ENCODE measurements around the gene ZNF672. TPM values are rescaled to one million over a fixed set of nuclear protein-coding genes. Genes with fewer than 3 reads are reported as not detected.
"Not testable (repeated sequence)": the region's sequence is repeated elsewhere in the genome, so short reads cannot be mapped to it uniquely, and the experiment has no call there.

Gene ZNF672
- polyA plus RNA-seq, 1 donor (not counting 4 experiments of a cell fraction or from before 2014, with no cell fraction given): 12.6 TPM

GRCh38 chr1:248873993-248874533 lies 36.0 kb downstream of the ZNF672 start:
- FAIRE-seq (peak; percentile 63), DNase-seq (ENCODE audit: low read depth, low spot score) (peak; percentile 64)
- Histone ChIP-seq H2AFZ (ENCODE audit: control insufficient read depth, low read length) (no peak overlapping the region), H4K20me1 (ENCODE audit: control insufficient read depth, extremely low read depth, insufficient read depth, low read length) (no peaks in the 10 kb centered on the region), H3K27me3 (ENCODE audit: control insufficient read depth, extremely low read depth, insufficient read depth, low read length) (no peaks in the 10 kb centered on the region), H3K27ac (ENCODE audit: control insufficient read depth, insufficient read depth, low read length) (peak overlapping the region; percentile 58), H3K4me1 (ENCODE audit: control insufficient read depth, extremely low read depth, insufficient read depth, low read length) (peaks cover 4% of the 10 kb centered on the region), H3K4me2 (ENCODE audit: control insufficient read depth, extremely low read depth, insufficient read depth, low read depth, low read length) (peak overlapping the region; percentile 75), H3K36me3 (ENCODE audit: control insufficient read depth in 2 of 2, extremely low read depth in 1 of 2, insufficient read depth in 2 of 2, low read length in 2 of 2) (no peaks in the 10 kb centered on the region), H3K4me3 (ENCODE audit: control insufficient read depth in 2 of 3, extremely low read depth in 1 of 3, insufficient read depth in 2 of 3, low read depth in 1 of 3, low read length in 3 of 3) (peak overlapping the region; percentile 37 to 84 (median 82)), H3K9me1 (ENCODE audit: control insufficient read depth, extremely low read depth, insufficient read depth, low read length) (no peaks in the 10 kb centered on the region), H3K79me2 (ENCODE audit: control insufficient read depth, insufficient read depth, low read length) (no peaks in the 10 kb centered on the region), H3K9me3 (ENCODE audit: control insufficient read depth, low read depth, low read length) (no peaks in the 10 kb centered on the region), H3K9ac (ENCODE audit: control insufficient read depth, extremely low read depth, insufficient read depth, low read length) (peak overlapping the region; percentile 69)
- dilution Hi-C loops (cut with MboI; ENCODE audit: extremely low pct_ligation_motif_present, low sequenced_read_pairs): no loop called here
- TF ChIP-seq CTCF (optimal IDR thresholded peaks at IDR 0.05 in 1 of 3, IDR thresholded peaks at IDR 0.05 in 1 of 3, conservative IDR thresholded peaks at IDR 0.05 in 1 of 3; ENCODE audit: extremely low read depth in 1 of 3, insufficient read depth in 2 of 3, low read length in 3 of 3) (no peak), EZH2 (IDR thresholded peaks at IDR 0.05; ENCODE audit: low read length) (no peak)

GRCh38 chr1:248881261-248881660 lies 43.2 kb downstream of the ZNF672 start:
- Histone ChIP-seq H3K9ac (ENCODE audit: control insufficient read depth, extremely low read depth, insufficient read depth, low read length) (no peak overlapping the region), H2AFZ (ENCODE audit: control insufficient read depth, low read length) (no peak overlapping the region), H3K4me2 (ENCODE audit: control insufficient read depth, extremely low read depth, insufficient read depth, low read depth, low read length) (no peak overlapping the region), H3K4me1 (ENCODE audit: control insufficient read depth, extremely low read depth, insufficient read depth, low read length) (no peaks in the 10 kb centered on the region), H3K9me3 (ENCODE audit: control insufficient read depth, low read depth, low read length) (no peaks in the 10 kb centered on the region), H3K79me2 (ENCODE audit: control insufficient read depth, insufficient read depth, low read length) (no peaks in the 10 kb centered on the region), H3K27ac (ENCODE audit: control insufficient read depth, insufficient read depth, low read length) (no peak overlapping the region), H4K20me1 (ENCODE audit: control insufficient read depth, extremely low read depth, insufficient read depth, low read length) (no peaks in the 10 kb centered on the region), H3K4me3 (ENCODE audit: control insufficient read depth in 2 of 3, extremely low read depth in 1 of 3, insufficient read depth in 2 of 3, low read depth in 1 of 3, low read length in 3 of 3) (no peak overlapping the region), H3K9me1 (ENCODE audit: control insufficient read depth, extremely low read depth, insufficient read depth, low read length) (no peaks in the 10 kb centered on the region), H3K36me3 (ENCODE audit: control insufficient read depth in 2 of 2, extremely low read depth in 1 of 2, insufficient read depth in 2 of 2, low read length in 2 of 2) (no peaks in the 10 kb centered on the region), H3K27me3 (ENCODE audit: control insufficient read depth, extremely low read depth, insufficient read depth, low read length) (no peaks in the 10 kb centered on the region)
- dilution Hi-C loops (cut with MboI; ENCODE audit: extremely low pct_ligation_motif_present, low sequenced_read_pairs): no loop called here
- FAIRE-seq: no peak
- TF ChIP-seq CTCF (optimal IDR thresholded peaks at IDR 0.05 in 1 of 3, IDR thresholded peaks at IDR 0.05 in 1 of 3, conservative IDR thresholded peaks at IDR 0.05 in 1 of 3; ENCODE audit: extremely low read depth in 1 of 3, insufficient read depth in 2 of 3, low read length in 3 of 3) (no peak), EZH2 (IDR thresholded peaks at IDR 0.05; ENCODE audit: low read length) (no peak)
- DNase-seq (ENCODE audit: low read depth, low spot score): no peak

GRCh38 chr1:248882427-248882826 lies 44.4 kb downstream of the ZNF672 start:
- H3K9me3 ChIP-seq (ENCODE audit: control insufficient read depth, low read depth, low read length); H3K4me1 ChIP-seq (ENCODE audit: control insufficient read depth, extremely low read depth, insufficient read depth, low read length); dilution Hi-C loops (cut with MboI; ENCODE audit: extremely low pct_ligation_motif_present, low sequenced_read_pairs); H3K27ac ChIP-seq (ENCODE audit: control insufficient read depth, insufficient read depth, low read length); H4K20me1 ChIP-seq (ENCODE audit: control insufficient read depth, extremely low read depth, insufficient read depth, low read length); H3K79me2 ChIP-seq (ENCODE audit: control insufficient read depth, insufficient read depth, low read length); H2AFZ ChIP-seq (ENCODE audit: control insufficient read depth, low read length); H3K9ac ChIP-seq (ENCODE audit: control insufficient read depth, extremely low read depth, insufficient read depth, low read length); H3K9me1 ChIP-seq (ENCODE audit: control insufficient read depth, extremely low read depth, insufficient read depth, low read length); H3K27me3 ChIP-seq (ENCODE audit: control insufficient read depth, extremely low read depth, insufficient read depth, low read length); DNase-seq (ENCODE audit: low read depth, low spot score); H3K4me3 ChIP-seq (ENCODE audit: control insufficient read depth in 2 of 3, extremely low read depth in 1 of 3, insufficient read depth in 2 of 3, low read depth in 1 of 3, low read length in 3 of 3); H3K4me2 ChIP-seq (ENCODE audit: control insufficient read depth, extremely low read depth, insufficient read depth, low read depth, low read length); FAIRE-seq; H3K36me3 ChIP-seq (ENCODE audit: control insufficient read depth in 2 of 2, extremely low read depth in 1 of 2, insufficient read depth in 2 of 2, low read length in 2 of 2): not testable (repeated sequence)
